Endodermal cell (in vitro differentiated cells): ENCODE measurements around the gene SERBP1. TPM values are rescaled to one million over a fixed set of nuclear protein-coding genes. Genes with fewer than 3 reads are reported as not detected.

Experiments
- DNase-seq: peaks from one replicate; pipeline ENCODE4 v3.0.0-alpha.2; 2017
- H3K27ac ChIP-seq: 2 replicates; pipeline ENCODE4 v1.5.1; 2013; ENCODE audit warnings: mild to moderate bottlenecking, low read depth, low read length, moderate library complexity
- H3K27me3 ChIP-seq: 2 replicates; pipeline ENCODE4 v1.6.1; 2013; ENCODE audit warnings: mild to moderate bottlenecking, low read length, moderate library complexity; ENCODE audit not compliant: insufficient read depth, control insufficient read depth, poor library complexity, severe bottlenecking
- H3K36me3 ChIP-seq: 2 replicates; pipeline ENCODE4 v1.7.0; 2013; ENCODE audit warnings: mild to moderate bottlenecking, low read length, moderate library complexity; ENCODE audit not compliant: control insufficient read depth, insufficient read depth
- H3K4me1 ChIP-seq: one replicate; pipeline ENCODE4 v1.7.0; 2013; ENCODE audit warnings: low read length; ENCODE audit not compliant: control insufficient read depth, insufficient read depth
- H3K4me3 ChIP-seq: 2 replicates; pipeline ENCODE4 v1.5.1; 2013; ENCODE audit warnings: mild to moderate bottlenecking, low read length, moderate library complexity
- H3K9ac ChIP-seq: 2 replicates; pipeline ENCODE4 v1.6.1; 2013; ENCODE audit warnings: mild to moderate bottlenecking, low read length, moderate library complexity; ENCODE audit not compliant: poor library complexity, severe bottlenecking; ENCODE audit errors: extremely low read depth
- H3K9me3 ChIP-seq: 2 replicates; pipeline ENCODE4 v1.6.1; 2013; ENCODE audit warnings: mild to moderate bottlenecking, low read length, moderate library complexity; ENCODE audit not compliant: control insufficient read depth
- H3K27ac Mint-ChIP-seq: 2 replicates; pipeline ENCODE4 v1.8.0; 2020; ENCODE audit warnings: mixed read lengths
- H3K27me3 Mint-ChIP-seq: 2 replicates; pipeline ENCODE4 v1.8.0; 2021; ENCODE audit warnings: mild to moderate bottlenecking, mixed read lengths; ENCODE audit not compliant: insufficient read depth
- H3K36me3 Mint-ChIP-seq: 2 replicates; pipeline ENCODE4 v1.8.0; 2020; ENCODE audit warnings: low read depth, mixed read lengths
- H3K4me1 Mint-ChIP-seq: 2 replicates; pipeline ENCODE4 v1.8.0; 2020; ENCODE audit warnings: mixed read lengths
- H3K4me3 Mint-ChIP-seq: 2 replicates; pipeline ENCODE4 v1.8.0; 2020; ENCODE audit warnings: mild to moderate bottlenecking, moderate library complexity, mixed read lengths
- H3K9me3 Mint-ChIP-seq: 2 replicates; pipeline ENCODE4 v1.8.0; 2020; ENCODE audit warnings: mild to moderate bottlenecking, mixed read lengths
- CTCF ChIP-seq: fragments of 200-600 bp; sonication (generic); conservative IDR thresholded peaks from 2 replicates; pipeline ENCODE4 v1.5.0; 2021; ENCODE audit warnings: antibody characterized with exemption, mild to moderate bottlenecking
- WGBS, 2 experiments: methylation state at CpG; one replicate each; pipeline versions ENCODE4 v1.1.5 to v1.1.7; 2013; ENCODE audit warnings: missing lambda C conversion rate in 2 of 2, mixed read lengths in 1 of 2; ENCODE audit not compliant: insufficient coverage in 1 of 2, insufficient read length in 1 of 2; 5-methylcytosine and 5-hydroxymethylcytosine counted together
- total RNA-seq, 2 donors: library from RNA; stranded (reverse); fragmentation: NEBNext Ultra II Directional in 1 of 2; extraction: Animal tissue kit (Norgen Biotek cat#: 25700) in 1 of 2; gene quantifications; 2 replicates in 1 of 2; 3 replicates in 1 of 2; pipeline ENCODE4 v1.2.1, GENCODE V29; 2021

SERBP1 gene
- total RNA-seq, 2 donors from 2014 or later: 312 to 331 TPM

DNA sequence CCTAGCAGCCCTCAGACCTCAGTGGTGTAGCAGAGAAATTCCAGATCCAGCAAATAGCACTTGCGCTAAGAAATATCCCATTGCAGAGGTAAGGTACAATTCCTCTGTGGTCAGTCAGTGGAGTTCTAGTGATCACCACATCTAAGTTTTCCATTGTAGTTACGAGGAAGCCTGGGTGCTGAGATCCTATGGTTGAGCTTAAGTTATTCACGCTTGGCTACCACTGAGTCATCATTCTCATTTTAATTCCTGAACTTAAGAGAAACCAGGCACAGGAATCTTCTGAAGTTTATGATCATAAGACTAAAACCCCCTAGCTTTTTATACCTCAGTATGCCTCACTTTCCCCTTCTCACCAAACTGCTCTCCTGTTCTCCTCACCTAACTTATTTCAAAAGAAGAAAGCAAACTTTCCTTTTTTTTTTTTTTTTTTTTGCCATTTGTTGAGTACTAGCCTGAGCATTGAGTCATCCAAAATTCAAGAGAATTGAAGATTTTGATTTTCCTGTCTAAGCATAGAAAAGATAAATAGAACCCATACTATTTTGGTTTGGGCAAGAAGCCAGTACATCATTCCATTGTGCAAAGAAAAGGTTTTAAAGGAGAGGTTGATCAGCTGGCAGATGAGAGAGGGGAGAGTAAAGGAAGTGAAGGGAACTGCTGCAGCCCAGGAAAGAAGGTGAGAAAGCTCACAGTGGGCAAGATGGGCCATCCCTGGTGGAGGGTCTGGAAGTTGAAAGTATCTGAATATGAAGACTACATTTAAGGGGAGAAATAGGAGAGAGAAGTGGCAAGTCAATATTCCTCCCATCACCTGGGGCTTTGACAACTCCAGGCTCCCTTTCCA lies 39.9 kb downstream of the SERBP1 start:
- H3K4me3 Mint-ChIP-seq: no peak overlapping the region
- H3K4me1 Mint-ChIP-seq: peaks cover 25% of the 10 kb centered on the region
- peaks cover 10% of the 10 kb centered on the region for H3K9me3 Mint-ChIP-seq
- H3K9ac ChIP-seq: no peak overlapping the region
- peaks cover 4% of the 10 kb centered on the region for H3K36me3 Mint-ChIP-seq
- TF ChIP-seq CTCF: no peak
- no peaks in the 10 kb centered on the region for H3K27me3 Mint-ChIP-seq
- no peak overlapping the region for H3K27ac Mint-ChIP-seq
- no peak for DNase-seq
- no peak overlapping the region for H3K4me3 ChIP-seq
- H3K36me3 ChIP-seq: peaks cover 8% of the 10 kb centered on the region
- H3K4me1 ChIP-seq: no peaks in the 10 kb centered on the region
- no peaks in the 10 kb centered on the region for H3K27me3 ChIP-seq
- 68 to 75% methylated on average over 3 of the region's 3 CpGs for WGBS, 2 experiments
- H3K9me3 ChIP-seq: peaks cover 4% of the 10 kb centered on the region
- H3K27ac ChIP-seq: no peak overlapping the region

DNA sequence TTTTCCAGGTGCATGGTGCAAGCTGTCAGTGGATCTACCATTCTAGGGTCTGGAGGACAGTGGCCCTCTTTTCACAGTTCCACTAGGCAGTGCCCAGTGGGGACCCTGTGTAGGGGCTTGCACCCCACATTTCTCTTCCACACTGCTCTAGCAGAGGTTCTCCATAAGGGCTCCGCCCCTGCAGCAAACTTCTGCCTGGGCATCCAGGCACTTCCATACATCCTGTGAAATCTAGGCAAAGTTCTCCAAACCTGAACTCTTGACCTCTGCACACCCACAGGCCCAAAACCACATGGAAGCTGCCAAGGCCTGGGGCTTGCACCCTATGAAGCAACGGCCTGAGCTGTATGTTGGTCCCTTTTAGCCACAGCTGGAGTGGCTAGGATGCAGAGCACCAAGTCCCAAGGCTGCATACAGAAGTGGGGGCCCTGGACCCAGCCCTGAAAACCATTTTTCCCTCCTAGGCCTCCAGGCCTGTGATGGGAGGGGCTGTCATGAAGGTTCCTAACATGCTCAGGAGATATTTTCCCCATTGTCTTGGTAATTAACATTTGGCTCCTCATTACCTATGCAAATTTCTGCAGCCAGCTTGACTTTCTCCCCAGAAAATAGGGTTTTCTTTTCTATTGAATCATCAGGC lies 46.1 kb downstream of the SERBP1 start:
- no peak for DNase-seq
- Histone ChIP-seq H3K27me3 (no peaks in the 10 kb centered on the region), H3K27ac (no peak overlapping the region), H3K9me3 (peaks cover 36% of the 10 kb centered on the region), H3K9ac (no peak overlapping the region), H3K36me3 (no peaks in the 10 kb centered on the region), H3K4me3 (peak overlapping the region; percentile 45), H3K4me1 (no peaks in the 10 kb centered on the region)
- Mint-ChIP-seq H3K4me1 (no peaks in the 10 kb centered on the region), H3K36me3 (peaks cover 27% of the 10 kb centered on the region), H3K9me3 (peaks cover 50% of the 10 kb centered on the region), H3K4me3 (no peak overlapping the region), H3K27me3 (no peaks in the 10 kb centered on the region), H3K27ac (no peak overlapping the region)
- TF ChIP-seq CTCF: no peak
- WGBS, 2 experiments: 90 to 100% methylated on average over 1 of the region's 2 CpGs

GRCh38 chr1:67382292-67382691 lies 47.9 kb downstream of the SERBP1 start:
- peaks cover 50% of the 10 kb centered on the region for H3K9me3 Mint-ChIP-seq
- WGBS, 2 experiments: 82 to 100% methylated on average over 1 of the region's 1 CpG
- peaks cover 27% of the 10 kb centered on the region for H3K36me3 Mint-ChIP-seq

More at GRCh38 chr1:67382292-67382691, 47.9 kb downstream of the SERBP1 start:
- Mint-ChIP-seq H3K27ac (no peak overlapping the region), H3K4me1 (no peaks in the 10 kb centered on the region), H3K4me3 (no peak overlapping the region), H3K27me3 (no peaks in the 10 kb centered on the region)
- Histone ChIP-seq H3K4me3 (no peak overlapping the region), H3K9me3 (peaks cover 36% of the 10 kb centered on the region), H3K9ac (no peak overlapping the region), H3K36me3 (no peaks in the 10 kb centered on the region), H3K27ac (no peak overlapping the region), H3K4me1 (no peaks in the 10 kb centered on the region), H3K27me3 (no peaks in the 10 kb centered on the region)
- TF ChIP-seq CTCF: no peak
- no peak for DNase-seq
